IPS-20b (cell line): ENCODE measurements around the gene PARD3B.

Experiments used
- H3K27ac ChIP-seq: one replicate; pipeline ENCODE4 v1.5.1; 2013; ENCODE audit warnings: low read length
- H3K27me3 ChIP-seq: 2 replicates; pipeline ENCODE4 v1.6.1; 2013; ENCODE audit warnings: mild to moderate bottlenecking, low read length, inconsistent platforms; ENCODE audit not compliant: insufficient read depth
- H3K36me3 ChIP-seq: 2 replicates; pipeline ENCODE4 v1.6.1; 2013; ENCODE audit warnings: low read depth, mild to moderate bottlenecking, inconsistent platforms, low read length, moderate library complexity; ENCODE audit not compliant: insufficient read depth
- H3K4me1 ChIP-seq: 2 replicates; pipeline ENCODE4 v1.6.1; 2013; ENCODE audit warnings: mild to moderate bottlenecking, control low read depth, inconsistent platforms, low read length, moderate library complexity; ENCODE audit not compliant: insufficient read depth
- H3K4me3 ChIP-seq: 2 replicates; pipeline ENCODE4 v1.5.1; 2013; ENCODE audit warnings: mild to moderate bottlenecking, low read length, inconsistent platforms
- H3K9ac ChIP-seq: 2 replicates; pipeline ENCODE4 v1.6.1; 2013; ENCODE audit warnings: low read depth, mild to moderate bottlenecking, inconsistent platforms, low read length, moderate library complexity
- H3K9me3 ChIP-seq: 2 replicates; pipeline ENCODE4 v1.6.1; 2013; ENCODE audit warnings: mild to moderate bottlenecking, low read depth, low read length, inconsistent platforms; ENCODE audit not compliant: insufficient read depth

PARD3B gene

GRCh38 chr2:205629091-205629776 lies 1084.0 kb downstream of the PARD3B start:
- Histone ChIP-seq H3K27me3 (no peaks in the 10 kb centered on the region), H3K4me1 (peaks cover 11% of the 10 kb centered on the region; the same call in 1 of the 2 replicates), H3K4me3 (no peak overlapping the region), H3K9ac (no peak overlapping the region), H3K27ac (no peak overlapping the region), H3K36me3 (no peaks in the 10 kb centered on the region), H3K9me3 (no peaks in the 10 kb centered on the region)

- Histone ChIP-seq H3K4me3 (no peak overlapping the region), H3K36me3 (no peaks in the 10 kb centered on the region), H3K4me1 (peaks cover 11% of the 10 kb centered on the region; the same call in 1 of the 2 replicates), H3K27ac (no peak overlapping the region), H3K9me3 (no peaks in the 10 kb centered on the region), H3K27me3 (no peaks in the 10 kb centered on the region), H3K9ac (no peak overlapping the region)
Measured at GRCh38 chr2:205633994-205634393, 1088.7 kb downstream of the PARD3B start.

GRCh38 chr2:205636549-205637319 lies 1091.5 kb downstream of the PARD3B start:
- H3K27me3 ChIP-seq: no peaks in the 10 kb centered on the region
- no peaks in the 10 kb centered on the region for H3K4me1 ChIP-seq
- no peaks in the 10 kb centered on the region for H3K36me3 ChIP-seq
- H3K9ac ChIP-seq: no peak overlapping the region
- no peaks in the 10 kb centered on the region for H3K9me3 ChIP-seq
- no peak overlapping the region for H3K27ac ChIP-seq
- no peak overlapping the region for H3K4me3 ChIP-seq

GRCh38 chr2:205637320-205637602 lies 1092.0 kb downstream of the PARD3B start:
- Histone ChIP-seq H3K27ac (no peak overlapping the region), H3K9ac (no peak overlapping the region), H3K4me1 (no peaks in the 10 kb centered on the region)

GRCh38 chr2:205637779-205638503 lies 1092.7 kb downstream of the PARD3B start:
- H3K4me1 ChIP-seq: no peaks in the 10 kb centered on the region
- no peaks in the 10 kb centered on the region for H3K27me3 ChIP-seq
- H3K9ac ChIP-seq: no peak overlapping the region
- no peak overlapping the region for H3K27ac ChIP-seq
- no peak overlapping the region for H3K4me3 ChIP-seq
- H3K9me3 ChIP-seq: no peaks in the 10 kb centered on the region
- no peaks in the 10 kb centered on the region for H3K36me3 ChIP-seq

More at GRCh38 chr2:205637320-205637602, 1092.0 kb downstream of the PARD3B start:
- no peaks in the 10 kb centered on the region for H3K27me3 ChIP-seq
- H3K36me3 ChIP-seq: no peaks in the 10 kb centered on the region
- H3K4me3 ChIP-seq: no peak overlapping the region
- H3K9me3 ChIP-seq: no peaks in the 10 kb centered on the region

GRCh38 chr2:205640716-205641115 lies 1095.4 kb downstream of the PARD3B start:
- no peak overlapping the region for H3K4me3 ChIP-seq
- H3K9me3 ChIP-seq: no peaks in the 10 kb centered on the region
- no peaks in the 10 kb centered on the region for H3K36me3 ChIP-seq
- H3K27ac ChIP-seq: no peak overlapping the region
- no peaks in the 10 kb centered on the region for H3K27me3 ChIP-seq
- H3K4me1 ChIP-seq: no peaks in the 10 kb centered on the region
- H3K9ac ChIP-seq: no peak overlapping the region

GRCh38 chr2:205642599-205643356 lies 1097.5 kb downstream of the PARD3B start:
- no peaks in the 10 kb centered on the region for H3K27me3 ChIP-seq

GRCh38 chr2:205643391-205643885 lies 1098.2 kb downstream of the PARD3B start:
- Histone ChIP-seq H3K27ac (no peak overlapping the region), H3K36me3 (no peaks in the 10 kb centered on the region), H3K9me3 (no peaks in the 10 kb centered on the region), H3K4me1 (peaks cover 9% of the 10 kb centered on the region; the same call in 1 of the 2 replicates), H3K9ac (no peak overlapping the region), H3K4me3 (no peak overlapping the region), H3K27me3 (no peaks in the 10 kb centered on the region)

More at GRCh38 chr2:205642599-205643356, 1097.5 kb downstream of the PARD3B start:
- no peaks in the 10 kb centered on the region for H3K36me3 ChIP-seq
- H3K9me3 ChIP-seq: no peaks in the 10 kb centered on the region
- H3K4me1 ChIP-seq: peaks cover 9% of the 10 kb centered on the region; the same call in 1 of the 2 replicates
- H3K9ac ChIP-seq: no peak overlapping the region
- no peak overlapping the region for H3K4me3 ChIP-seq
- no peak overlapping the region for H3K27ac ChIP-seq

- H3K36me3 ChIP-seq: no peaks in the 10 kb centered on the region
- peaks cover 9% of the 10 kb centered on the region; the same call in 1 of the 2 replicates for H3K4me1 ChIP-seq
- no peak overlapping the region for H3K9ac ChIP-seq
- H3K27ac ChIP-seq: no peak overlapping the region
- H3K9me3 ChIP-seq: no peaks in the 10 kb centered on the region
- H3K4me3 ChIP-seq: no peak overlapping the region
- no peaks in the 10 kb centered on the region for H3K27me3 ChIP-seq
Measured at GRCh38 chr2:205644018-205644417, 1098.7 kb downstream of the PARD3B start.

- Histone ChIP-seq H3K4me3 (no peak overlapping the region), H3K27ac (no peak overlapping the region), H3K9ac (no peak overlapping the region), H3K27me3 (no peaks in the 10 kb centered on the region), H3K9me3 (no peaks in the 10 kb centered on the region), H3K36me3 (no peaks in the 10 kb centered on the region), H3K4me1 (peaks cover 22% of the 10 kb centered on the region)
Measured at GRCh38 chr2:205646680-205647079, 1101.4 kb downstream of the PARD3B start.

- Histone ChIP-seq H3K36me3 (no peaks in the 10 kb centered on the region), H3K27ac (no peak overlapping the region), H3K27me3 (no peaks in the 10 kb centered on the region), H3K4me3 (no peak overlapping the region), H3K9me3 (no peaks in the 10 kb centered on the region), H3K4me1 (peaks cover 22% of the 10 kb centered on the region), H3K9ac (no peak overlapping the region)
Measured at GRCh38 chr2:205650450-205650849, 1105.2 kb downstream of the PARD3B start.
